Measurements from ENCODE around the gene SCUBE3. TPM values are rescaled to one million over a fixed set of nuclear protein-coding genes. Genes with fewer than 3 reads are reported as not detected.

The SCUBE3 gene
- total RNA-seq, 1 donor from 2014 or later: 16.3 TPM

- no peak for DNase-seq (ENCODE audit: extremely low spot score, unreplicated experiment)
- Mint-ChIP-seq H3K27me3 (ENCODE audit: unreplicated experiment) (no peaks in the 10 kb centered on the region), H3K4me3 (ENCODE audit: unreplicated experiment) (no peak overlapping the region), H3K9me3 (ENCODE audit: unreplicated experiment) (peaks cover 6% of the 10 kb centered on the region), H3K4me1 (ENCODE audit: unreplicated experiment) (peaks cover 20% of the 10 kb centered on the region), H3K27ac (ENCODE audit: unreplicated experiment) (no peak overlapping the region), H3K36me3 (ENCODE audit: unreplicated experiment) (peaks cover 7% of the 10 kb centered on the region)
- TF ChIP-seq CTCF (IDR thresholded peaks at IDR 0.05): no peak
Measured at GRCh38 chr6:35166520-35166919, 47.2 kb upstream of the SCUBE3 start.

- DNase-seq (ENCODE audit: extremely low spot score, unreplicated experiment): no peak
- Mint-ChIP-seq H3K27me3 (ENCODE audit: unreplicated experiment) (no peaks in the 10 kb centered on the region), H3K4me1 (ENCODE audit: unreplicated experiment) (peaks cover 23% of the 10 kb centered on the region), H3K36me3 (ENCODE audit: unreplicated experiment) (peaks cover 7% of the 10 kb centered on the region), H3K27ac (ENCODE audit: unreplicated experiment) (no peak overlapping the region), H3K4me3 (ENCODE audit: unreplicated experiment) (no peak overlapping the region), H3K9me3 (ENCODE audit: unreplicated experiment) (peaks cover 6% of the 10 kb centered on the region)
- no peak for TF ChIP-seq CTCF (IDR thresholded peaks at IDR 0.05)
Measured at GRCh38 chr6:35167505-35167904, 46.3 kb upstream of the SCUBE3 start.

- H3K9me3 Mint-ChIP-seq (ENCODE audit: unreplicated experiment): peaks cover 5% of the 10 kb centered on the region
- H3K36me3 Mint-ChIP-seq (ENCODE audit: unreplicated experiment): peaks cover 6% of the 10 kb centered on the region
- DNase-seq (ENCODE audit: extremely low spot score, unreplicated experiment): no peak
- H3K4me1 Mint-ChIP-seq (ENCODE audit: unreplicated experiment): peaks cover 31% of the 10 kb centered on the region
- H3K27me3 Mint-ChIP-seq (ENCODE audit: unreplicated experiment): no peaks in the 10 kb centered on the region
- no peak for TF ChIP-seq CTCF (IDR thresholded peaks at IDR 0.05)
- no peak overlapping the region for H3K27ac Mint-ChIP-seq (ENCODE audit: unreplicated experiment)
- no peak overlapping the region for H3K4me3 Mint-ChIP-seq (ENCODE audit: unreplicated experiment)
Measured at GRCh38 chr6:35168461-35168861, 45.3 kb upstream of the SCUBE3 start.

DNA sequence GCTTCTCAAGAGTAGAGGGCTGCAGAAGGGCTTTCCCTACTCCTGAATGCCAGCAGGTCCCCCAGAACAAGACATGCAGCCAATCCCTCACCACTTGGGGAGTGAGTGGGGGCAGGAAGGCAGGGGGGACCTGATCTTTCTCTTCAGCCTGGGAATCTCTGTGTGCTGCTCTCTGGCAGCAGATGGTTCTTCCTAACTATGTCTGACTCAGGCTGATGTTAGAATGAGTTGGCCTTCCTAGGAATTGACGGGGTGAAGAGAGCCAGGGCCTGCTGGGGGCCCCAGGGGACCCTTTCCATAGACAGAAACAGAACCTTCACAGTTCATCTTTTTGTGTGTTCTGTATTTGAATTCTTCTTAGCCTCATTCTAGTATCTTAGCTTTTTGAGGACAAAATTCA is 43.6 kb upstream of the SCUBE3 start:
- H3K36me3 Mint-ChIP-seq (ENCODE audit: unreplicated experiment): no peaks in the 10 kb centered on the region
- no peak for TF ChIP-seq CTCF (IDR thresholded peaks at IDR 0.05)
- no peak for DNase-seq (ENCODE audit: extremely low spot score, unreplicated experiment)
- H3K27ac Mint-ChIP-seq (ENCODE audit: unreplicated experiment): no peak overlapping the region
- H3K4me3 Mint-ChIP-seq (ENCODE audit: unreplicated experiment): no peak overlapping the region
- H3K27me3 Mint-ChIP-seq (ENCODE audit: unreplicated experiment): no peaks in the 10 kb centered on the region
- H3K4me1 Mint-ChIP-seq (ENCODE audit: unreplicated experiment): peaks cover 39% of the 10 kb centered on the region
- no peaks in the 10 kb centered on the region for H3K9me3 Mint-ChIP-seq (ENCODE audit: unreplicated experiment)

DNA sequence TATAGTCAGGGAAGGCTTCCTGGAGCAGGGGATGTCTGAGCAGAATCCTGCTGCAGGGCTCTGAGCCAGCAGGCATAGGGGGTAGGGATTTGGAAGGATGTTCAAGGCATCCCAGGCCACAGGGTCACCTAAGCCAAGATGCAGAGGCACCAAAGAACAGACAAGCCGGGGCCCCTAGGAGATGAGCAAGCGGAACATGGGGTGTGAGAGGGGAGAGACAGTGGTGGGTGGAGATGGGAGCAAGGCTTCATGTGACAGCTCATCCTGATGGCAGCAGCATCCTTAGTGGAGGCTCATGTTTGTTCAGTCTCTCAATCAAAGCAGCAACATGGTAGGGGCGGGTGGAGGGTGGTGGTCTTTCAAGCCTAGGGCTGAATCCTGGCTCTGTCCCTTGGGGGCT is 42.9 kb upstream of the SCUBE3 start:
- H3K36me3 Mint-ChIP-seq (ENCODE audit: unreplicated experiment): no peaks in the 10 kb centered on the region
- no peaks in the 10 kb centered on the region for H3K9me3 Mint-ChIP-seq (ENCODE audit: unreplicated experiment)
- DNase-seq (ENCODE audit: extremely low spot score, unreplicated experiment): no peak
- no peak overlapping the region for H3K4me3 Mint-ChIP-seq (ENCODE audit: unreplicated experiment)
- no peak for TF ChIP-seq CTCF (IDR thresholded peaks at IDR 0.05)
- peaks cover 33% of the 10 kb centered on the region for H3K4me1 Mint-ChIP-seq (ENCODE audit: unreplicated experiment)
- no peak overlapping the region for H3K27ac Mint-ChIP-seq (ENCODE audit: unreplicated experiment)
- H3K27me3 Mint-ChIP-seq (ENCODE audit: unreplicated experiment): no peaks in the 10 kb centered on the region
